ENCODE measurements around the gene FBRS.
"Not testable (repeated sequence)": the region's sequence is repeated elsewhere in the genome, so short reads cannot be mapped to it uniquely, and the experiment has no call there.

FBRS gene

GRCh38 chr16:30700491-30700890, 42.3 kb downstream of the FBRS start:
- DNase-seq, result no peak

GRCh38 chr16:30700971-30701370, 42.7 kb downstream of the FBRS start:
- DNase-seq, result no peak

- not testable (repeated sequence) for DNase-seq
These were observed 44.8 kb downstream of the FBRS start for GRCh38 chr16:30703071-30703470.

- DNase-seq, result no peak
These were observed 45.7 kb downstream of the FBRS start for GRCh38 chr16:30703971-30704370.

- no peak for DNase-seq
These were observed 47.8 kb downstream of the FBRS start for GRCh38 chr16:30706046-30706445.

- no peak for DNase-seq
These were observed 52.7 kb downstream of the FBRS start for GRCh38 chr16:30710971-30711370.

GRCh38 chr16:30711712-30712111, 53.5 kb downstream of the FBRS start:
- no peak for DNase-seq

- peak; percentile 23 for DNase-seq
These were observed 57.7 kb downstream of the FBRS start for GRCh38 chr16:30715750-30716445.

GRCh38 chr16:30720086-30720485, 61.9 kb downstream of the FBRS start:
- DNase-seq, result no peak
